ENCODE measurements around the gene BMP8B. TPM values are rescaled to one million over a fixed set of nuclear protein-coding genes. Genes with fewer than 3 reads are reported as not detected.
"Not testable (repeated sequence)": the region's sequence is repeated elsewhere in the genome, so short reads cannot be mapped to it uniquely, and the experiment has no call there.

The BMP8B gene
- total and polyA plus RNA-seq, 2 donors: 0.14 to 0.16 TPM

GRCh38 chr1:39775676-39776399, 12.8 kb downstream of the BMP8B start:
- WGBS: 87% methylated on average over 15 of the region's 20 CpGs
- not testable (repeated sequence) for H3K36me3 ChIP-seq (ENCODE audit: control insufficient read depth in 2 of 2, insufficient read depth in 2 of 2, low read length in 1 of 2); DNase-seq (ENCODE audit: low read depth in 6 of 9, low spot score in 9 of 9); H3K4me1 ChIP-seq (ENCODE audit: control insufficient read depth in 2 of 2, insufficient read depth in 2 of 2, low read length in 2 of 2); H3K27ac ChIP-seq (ENCODE audit: low read depth in 1 of 2, low read length in 1 of 2); H3K9me3 ChIP-seq (ENCODE audit: control insufficient read depth in 2 of 2, insufficient read depth in 1 of 2, low read length in 1 of 2); H3K4me3 ChIP-seq (ENCODE audit: low read length in 2 of 2)
- peaks cover 0 to 19% of the 10 kb centered on the region in 2 donors for H3K27me3 ChIP-seq (ENCODE audit: control insufficient read depth in 2 of 2, insufficient read depth in 1 of 2, low read length in 1 of 2)

- not testable (repeated sequence) for DNase-seq (ENCODE audit: low read depth in 6 of 9, low spot score in 9 of 9); H3K27ac ChIP-seq (ENCODE audit: low read depth in 1 of 2, low read length in 1 of 2); H3K9me3 ChIP-seq (ENCODE audit: control insufficient read depth in 2 of 2, insufficient read depth in 1 of 2, low read length in 1 of 2); H3K4me3 ChIP-seq (ENCODE audit: low read length in 2 of 2); H3K4me1 ChIP-seq (ENCODE audit: control insufficient read depth in 2 of 2, insufficient read depth in 2 of 2, low read length in 2 of 2); H3K36me3 ChIP-seq (ENCODE audit: control insufficient read depth in 2 of 2, insufficient read depth in 2 of 2, low read length in 1 of 2)
- WGBS: 85% methylated on average over 11 of the region's 11 CpGs
- H3K27me3 ChIP-seq (ENCODE audit: control insufficient read depth in 2 of 2, insufficient read depth in 1 of 2, low read length in 1 of 2): peaks cover 0 to 19% of the 10 kb centered on the region in 2 donors
Measured at GRCh38 chr1:39775141-39775540, 13.5 kb downstream of the BMP8B start.

GRCh38 chr1:39773369-39773979, 15.2 kb downstream of the BMP8B start:
- H3K4me3 ChIP-seq (ENCODE audit: low read length in 2 of 2); H3K27ac ChIP-seq (ENCODE audit: low read depth in 1 of 2, low read length in 1 of 2); H3K9me3 ChIP-seq (ENCODE audit: control insufficient read depth in 2 of 2, insufficient read depth in 1 of 2, low read length in 1 of 2); H3K36me3 ChIP-seq (ENCODE audit: control insufficient read depth in 2 of 2, insufficient read depth in 2 of 2, low read length in 1 of 2); H3K4me1 ChIP-seq (ENCODE audit: control insufficient read depth in 2 of 2, insufficient read depth in 2 of 2, low read length in 2 of 2); DNase-seq (ENCODE audit: low read depth in 6 of 9, low spot score in 9 of 9): not testable (repeated sequence)
- WGBS: no CpG with 5 or more reads among the region's 23 CpGs
- H3K27me3 ChIP-seq (ENCODE audit: control insufficient read depth in 2 of 2, insufficient read depth in 1 of 2, low read length in 1 of 2): peaks cover 0 to 17% of the 10 kb centered on the region in 2 donors

GRCh38 chr1:39771022-39771532, 17.6 kb downstream of the BMP8B start, which contains the start of gene OXCT2:
Gene OXCT2 (minus strand): TSS chr1:39771348. CDS start chr1:39771255, 93 bp downstream.
- H3K9me3 ChIP-seq (ENCODE audit: control insufficient read depth in 2 of 2, insufficient read depth in 1 of 2, low read length in 1 of 2); H3K36me3 ChIP-seq (ENCODE audit: control insufficient read depth in 2 of 2, insufficient read depth in 2 of 2, low read length in 1 of 2); DNase-seq (ENCODE audit: low read depth in 6 of 9, low spot score in 9 of 9); H3K27ac ChIP-seq (ENCODE audit: low read depth in 1 of 2, low read length in 1 of 2); H3K4me3 ChIP-seq (ENCODE audit: low read length in 2 of 2); H3K4me1 ChIP-seq (ENCODE audit: control insufficient read depth in 2 of 2, insufficient read depth in 2 of 2, low read length in 2 of 2): not testable (repeated sequence)
- peaks cover 0 to 11% of the 10 kb centered on the region in 2 donors for H3K27me3 ChIP-seq (ENCODE audit: control insufficient read depth in 2 of 2, insufficient read depth in 1 of 2, low read length in 1 of 2)
- 6% methylated on average over 50 of the region's 57 CpGs for WGBS

- H3K9me3 ChIP-seq (ENCODE audit: control insufficient read depth in 2 of 2, insufficient read depth in 1 of 2, low read length in 1 of 2); H3K4me1 ChIP-seq (ENCODE audit: control insufficient read depth in 2 of 2, insufficient read depth in 2 of 2, low read length in 2 of 2); H3K36me3 ChIP-seq (ENCODE audit: control insufficient read depth in 2 of 2, insufficient read depth in 2 of 2, low read length in 1 of 2); H3K4me3 ChIP-seq (ENCODE audit: low read length in 2 of 2); DNase-seq (ENCODE audit: low read depth in 6 of 9, low spot score in 9 of 9); H3K27ac ChIP-seq (ENCODE audit: low read depth in 1 of 2, low read length in 1 of 2): not testable (repeated sequence)
- peaks cover 0 to 11% of the 10 kb centered on the region in 2 donors for H3K27me3 ChIP-seq (ENCODE audit: control insufficient read depth in 2 of 2, insufficient read depth in 1 of 2, low read length in 1 of 2)
- WGBS: 16% methylated on average over 24 of the region's 71 CpGs
Measured at GRCh38 chr1:39770100-39771021, 18.3 kb downstream of the BMP8B start.

GRCh38 chr1:39769502-39769901, 19.2 kb downstream of the BMP8B start:
- H3K27ac ChIP-seq (ENCODE audit: low read depth in 1 of 2, low read length in 1 of 2); H3K4me3 ChIP-seq (ENCODE audit: low read length in 2 of 2); DNase-seq (ENCODE audit: low read depth in 6 of 9, low spot score in 9 of 9); H3K4me1 ChIP-seq (ENCODE audit: control insufficient read depth in 2 of 2, insufficient read depth in 2 of 2, low read length in 2 of 2); H3K9me3 ChIP-seq (ENCODE audit: control insufficient read depth in 2 of 2, insufficient read depth in 1 of 2, low read length in 1 of 2); H3K27me3 ChIP-seq (ENCODE audit: control insufficient read depth in 2 of 2, insufficient read depth in 1 of 2, low read length in 1 of 2); H3K36me3 ChIP-seq (ENCODE audit: control insufficient read depth in 2 of 2, insufficient read depth in 2 of 2, low read length in 1 of 2): not testable (repeated sequence)
- 90% methylated on average over 18 of the region's 19 CpGs for WGBS

- not testable (repeated sequence) for H3K36me3 ChIP-seq (ENCODE audit: control insufficient read depth in 2 of 2, insufficient read depth in 2 of 2, low read length in 1 of 2); H3K9me3 ChIP-seq (ENCODE audit: control insufficient read depth in 2 of 2, insufficient read depth in 1 of 2, low read length in 1 of 2); H3K27ac ChIP-seq (ENCODE audit: low read depth in 1 of 2, low read length in 1 of 2); H3K4me1 ChIP-seq (ENCODE audit: control insufficient read depth in 2 of 2, insufficient read depth in 2 of 2, low read length in 2 of 2); H3K27me3 ChIP-seq (ENCODE audit: control insufficient read depth in 2 of 2, insufficient read depth in 1 of 2, low read length in 1 of 2); H3K4me3 ChIP-seq (ENCODE audit: low read length in 2 of 2); DNase-seq (ENCODE audit: low read depth in 6 of 9, low spot score in 9 of 9)
- 98% methylated on average over 1 of the region's 5 CpGs for WGBS
Measured at GRCh38 chr1:39766466-39766865, 22.2 kb downstream of the BMP8B start.

- not testable (repeated sequence) for DNase-seq (ENCODE audit: low read depth in 6 of 9, low spot score in 9 of 9); H3K9me3 ChIP-seq (ENCODE audit: control insufficient read depth in 2 of 2, insufficient read depth in 1 of 2, low read length in 1 of 2); H3K4me3 ChIP-seq (ENCODE audit: low read length in 2 of 2); H3K27me3 ChIP-seq (ENCODE audit: control insufficient read depth in 2 of 2, insufficient read depth in 1 of 2, low read length in 1 of 2); H3K4me1 ChIP-seq (ENCODE audit: control insufficient read depth in 2 of 2, insufficient read depth in 2 of 2, low read length in 2 of 2); H3K27ac ChIP-seq (ENCODE audit: low read depth in 1 of 2, low read length in 1 of 2)
- 93% methylated on average over 11 of the region's 19 CpGs for WGBS
- peaks cover 0 to 13% of the 10 kb centered on the region in 2 donors for H3K36me3 ChIP-seq (ENCODE audit: control insufficient read depth in 2 of 2, insufficient read depth in 2 of 2, low read length in 1 of 2)
Measured at GRCh38 chr1:39764512-39764911, 24.2 kb downstream of the BMP8B start.
